ENCODE results near the gene ZNRD2. TPM values are rescaled to one million over a fixed set of nuclear protein-coding genes. Genes with fewer than 3 reads are reported as not detected.

ZNRD2 gene
- total and polyA plus RNA-seq, 10 of the 15 experiments (the other 5 are each of a cell fraction or from before 2014, with no cell fraction given): 7.9 to 111 (median 55.4) TPM

DNA sequence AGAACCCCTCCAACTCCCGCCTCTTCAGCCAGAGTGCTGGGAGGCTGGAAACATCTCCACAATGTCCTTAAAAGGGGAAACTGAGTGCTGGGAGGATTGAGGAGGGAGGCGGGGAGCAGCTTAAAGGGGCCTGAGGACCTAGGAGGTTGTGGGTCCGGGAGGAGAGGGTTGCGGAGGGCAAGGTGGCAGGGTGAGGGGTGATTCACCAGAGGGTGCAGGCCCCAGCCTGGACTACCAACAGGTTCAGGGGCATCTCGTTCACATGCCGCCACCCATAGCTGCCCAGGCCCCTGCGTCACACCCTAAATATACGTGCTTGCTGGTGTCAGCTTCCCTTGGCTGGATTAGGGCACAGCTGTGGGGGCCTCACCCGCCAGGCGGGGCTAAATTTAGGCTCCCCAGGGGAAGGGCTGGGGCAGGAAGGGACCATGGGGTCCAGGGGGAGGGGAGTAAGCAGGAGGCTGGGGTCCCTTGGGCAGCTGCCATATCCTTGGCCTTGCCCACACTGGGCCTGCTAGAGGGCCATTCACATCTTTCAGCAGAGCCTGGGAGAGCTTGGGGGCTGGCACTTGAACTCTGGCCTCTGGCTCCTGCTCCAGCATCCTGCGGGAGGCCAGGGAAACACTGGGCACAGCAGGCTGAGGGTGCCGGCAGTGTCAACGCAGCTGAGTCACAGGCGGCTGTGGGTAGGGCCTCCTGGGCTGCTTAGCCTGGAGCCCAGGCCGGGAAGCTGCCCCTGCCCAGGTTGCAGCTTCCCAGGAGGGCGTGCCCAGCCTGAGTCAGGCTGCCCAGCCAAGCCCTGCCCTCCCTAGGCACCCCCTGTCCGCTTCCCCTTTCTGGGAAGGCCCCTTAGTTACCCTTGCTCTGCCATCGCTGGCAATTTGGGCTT is 6.8 kb downstream of the ZNRD2 start:
- Histone ChIP-seq H2AFZ (ENCODE audit: control insufficient read depth, low read depth, low read length) (no peak overlapping the region; the same call in 1 of the 2 replicates), H3K9me3 (replicated peaks; ENCODE audit: control insufficient read depth, insufficient read depth, low read length) (no peaks in the 10 kb centered on the region), H4K20me1 (ENCODE audit: control insufficient read depth, insufficient read depth) (no peaks in the 10 kb centered on the region; the same call in 1 of the 2 replicates), H3K4me1 (ENCODE audit: control insufficient read depth, insufficient read depth, low read length) (peaks cover 23% of the 10 kb centered on the region), H3K79me2 (ENCODE audit: control insufficient read depth, insufficient read depth, low read length) (peaks cover 58% of the 10 kb centered on the region), H3K27ac (ENCODE audit: control insufficient read depth, insufficient read depth) (peak overlapping the region; percentile 96), H3K4me2 (ENCODE audit: control insufficient read depth, insufficient read depth) (peak overlapping the region; percentile 100), H3K36me3 (ENCODE audit: control insufficient read depth in 2 of 2, insufficient read depth in 2 of 2, low read length in 1 of 2) (peaks cover 5 to 15% of the 10 kb centered on the region in 2 experiments; a peak in 3 of 4 replicates), H3K9ac (ENCODE audit: control insufficient read depth, insufficient read depth, low read length) (peak overlapping the region; percentile 88), H3K27me3 (replicated peaks in 1 of 2; ENCODE audit: control insufficient read depth in 2 of 2, insufficient read depth in 2 of 2, low read length in 1 of 2) (no peaks in the 10 kb centered on the region), H3K4me3 (peak overlapping the region; percentile 97)
- ChIA-PET CTCF (interaction anchor here (0.6 to 5.7 kb wide), 10 partner anchors 11 to 136 kb away, joined by 3 to 130 read pairs (median 4); partner anchors contain the start of genes KCNK7 and PCNX3), POLR2A (interaction anchor here (0.7 to 4.9 kb wide), 7 partner anchors 11 to 61 kb away, joined by 4 to 129 read pairs (median 5); partner anchors contain the start of genes MAP3K11, PCNX3 and SIPA1), RAD21 (ENCODE audit: unreplicated experiment) (interaction anchor here (0.6 to 4.0 kb wide), 7 partner anchors 11 to 75 kb away, joined by 3 to 132 read pairs (median 6); partner anchors contain the start of genes KCNK7 and PCNX3), SMC1A (ENCODE audit: uncharacterized antibody, unreplicated experiment) (interaction anchor here (0.7 to 4.2 kb wide), 4 partner anchors 11 to 36 kb away, joined by 3 to 93 read pairs (median 7); no protein-coding TSS in a partner anchor)
- 4% methylated on average over 18 of the region's 18 CpGs for WGBS (ENCODE audit: insufficient coverage, insufficient replicate concordance, low lambda C conversion rate, missing lambda C conversion rate)
- BruUV-seq (replicated peaks): no TSS peak
- no peak for FAIRE-seq
- no peak for DNase-seq (ENCODE audit: low read depth, low spot score)
- intact Hi-C loops (cut with micrococcal nuclease; ENCODE audit: unreplicated experiment): no loop called here
- in situ Hi-C loops (cut with MboI): no loop called here
- TF ChIP-seq EED (IDR thresholded peaks at IDR 0.05; ENCODE audit: low read depth) (peak; percentile 50), TARDBP (IDR thresholded peaks at IDR 0.05; ENCODE audit: borderline replicate concordance) (no peak), BRCA1 (IDR thresholded peaks at IDR 0.05; ENCODE audit: low read depth, low read length) (no peak), FOS (IDR thresholded peaks at IDR 0.05; ENCODE audit: borderline replicate concordance, extremely low read depth, insufficient read length) (no peak), MTA2 (IDR thresholded peaks at IDR 0.05; ENCODE audit: low read depth) (0 out of 2 replicates have a peak, but pooled peaks have one; percentile 12), IKZF1 (conservative IDR thresholded peaks at IDR 0.05) (0 out of 2 replicates have a peak, but pooled peaks have one; percentile 15), POLR2A (IDR thresholded peaks at IDR 0.05; ENCODE audit: low read depth, low read length) (0 out of 2 replicates have a peak, but pooled peaks have one; percentile 20), CBFB (IDR thresholded peaks at IDR 0.05; ENCODE audit: low read depth) (0 out of 2 replicates have a peak, but pooled peaks have one; percentile 18), MXI1 (IDR thresholded peaks at IDR 0.05; ENCODE audit: low read depth, low read length) (0 out of 2 replicates have a peak, but pooled peaks have one; percentile 8), SPI1 (IDR thresholded peaks at IDR 0.05; ENCODE audit: borderline replicate concordance, insufficient read depth, low read depth, low read length) (peak; percentile 74; the same call in 1 of the 2 replicates)
- TF ChIP-seq, protein P1, sequence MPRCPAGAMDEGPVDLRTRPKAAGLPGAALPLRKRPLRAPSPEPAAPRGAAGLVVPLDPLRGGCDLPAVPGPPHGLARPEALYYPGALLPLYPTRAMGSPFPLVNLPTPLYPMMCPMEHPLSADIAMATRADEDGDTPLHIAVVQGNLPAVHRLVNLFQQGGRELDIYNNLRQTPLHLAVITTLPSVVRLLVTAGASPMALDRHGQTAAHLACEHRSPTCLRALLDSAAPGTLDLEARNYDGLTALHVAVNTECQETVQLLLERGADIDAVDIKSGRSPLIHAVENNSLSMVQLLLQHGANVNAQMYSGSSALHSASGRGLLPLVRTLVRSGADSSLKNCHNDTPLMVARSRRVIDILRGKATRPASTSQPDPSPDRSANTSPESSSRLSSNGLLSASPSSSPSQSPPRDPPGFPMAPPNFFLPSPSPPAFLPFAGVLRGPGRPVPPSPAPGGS (IDR thresholded peaks at IDR 0.05; ENCODE audit: borderline replicate concordance, insufficient read depth, low read depth, low read length, poor library complexity, severe bottlenecking): peak; percentile 31
- peak; percentile 8 for ATAC-seq
